Superior temporal gyrus (tissue), 1 donor: ENCODE measurements around the gene MTSS2.
A peak's percentile ranks its signal among the peaks of the same experiment; 100 is the strongest.

Experiments used
- DNase-seq: peaks from one replicate; pipeline ENCODE4 v3.0.0-alpha.2; 2016; ENCODE audit errors: extremely low spot score

MTSS2 gene

GRCh38 chr16:70715055-70715858 is 29.4 kb upstream of the MTSS2 start:
- DNase-seq, result no peak

GRCh38 chr16:70714581-70715054 is 28.8 kb upstream of the MTSS2 start:
- DNase-seq, result no peak

- no peak for DNase-seq
Measured at GRCh38 chr16:70713824-70714223, 28.0 kb upstream of the MTSS2 start.

GRCh38 chr16:70713342-70713741 is 27.5 kb upstream of the MTSS2 start:
- no peak for DNase-seq

- DNase-seq, result peak; percentile 75
Measured at GRCh38 chr16:70712942-70713341, 27.1 kb upstream of the MTSS2 start.

GRCh38 chr16:70712359-70712758 is 26.5 kb upstream of the MTSS2 start:
- DNase-seq, result no peak

GRCh38 chr16:70711211-70712031 is 25.6 kb upstream of the MTSS2 start:
- no peak for DNase-seq

- DNase-seq, result no peak
Measured at GRCh38 chr16:70710422-70711210, 24.8 kb upstream of the MTSS2 start.

GRCh38 chr16:70709942-70710341 is 24.1 kb upstream of the MTSS2 start:
- DNase-seq, result no peak

GRCh38 chr16:70709457-70709856 is 23.6 kb upstream of the MTSS2 start:
- DNase-seq, result no peak

GRCh38 chr16:70708366-70709246 is 22.8 kb upstream of the MTSS2 start:
- no peak for DNase-seq

- DNase-seq, result no peak
Measured at GRCh38 chr16:70706948-70707465, 21.2 kb upstream of the MTSS2 start.

- no peak for DNase-seq
Measured at GRCh38 chr16:70705056-70705455, 19.2 kb upstream of the MTSS2 start.

GRCh38 chr16:70704586-70704985 is 18.7 kb upstream of the MTSS2 start:
- DNase-seq, result no peak

GRCh38 chr16:70703835-70704381 is 18.1 kb upstream of the MTSS2 start:
- no peak for DNase-seq

- peak; percentile 66 for DNase-seq
Measured at GRCh38 chr16:70703041-70703834, 17.4 kb upstream of the MTSS2 start.

- no peak for DNase-seq
Measured at GRCh38 chr16:70702624-70703023, 16.8 kb upstream of the MTSS2 start.

- no peak for DNase-seq
Measured at GRCh38 chr16:70701998-70702397, 16.1 kb upstream of the MTSS2 start.

GRCh38 chr16:70701596-70701995 is 15.7 kb upstream of the MTSS2 start:
- DNase-seq, result no peak

GRCh38 chr16:70701036-70701435 is 15.2 kb upstream of the MTSS2 start:
- DNase-seq, result no peak
